PC-3 (cell line): Measurements from ENCODE around the gene TYMS. TPM values are rescaled to one million over a fixed set of nuclear protein-coding genes. Genes with fewer than 3 reads are reported as not detected.

ENCODE experiments used
- ATAC-seq: fragments of 200-7000 bp; cut with Tn5 transposase; 2 replicates; pipeline ENCODE4 v1.9.1; 2020; ENCODE audit warnings: mild to moderate bottlenecking, moderate library complexity
- BruUV-seq: library from RNA; stranded (reverse); fragments of 400-500 nt; replicated peaks from 2 replicates; lab custom pipeline; 2021; lab: Mats Ljungman, UMichigan
- CTCF ChIA-PET: fragments of 300-600 bp; sonication (Branson Sonifier 250); formaldehyde crosslinking; loops from one replicate; lab custom pipeline; 2022; ENCODE audit warnings: antibody characterized with exemption; lab: Charles Lee
- POLR2A ChIA-PET: fragments of 300-600 bp; sonication (Branson Sonifier 250); formaldehyde crosslinking; loops from one replicate; lab custom pipeline; 2022; ENCODE audit warnings: antibody characterized with exemption; ENCODE audit not compliant: unreplicated experiment; lab: Charles Lee
- DNase-seq: peaks from one replicate; pipeline ENCODE4 v3.0.0-alpha.2; 2015
- H2AFZ ChIP-seq: fragments of 300-600 bp; sonication (generic); 2 replicates; pipeline ENCODE4 v1.6.0; 2016; ENCODE audit warnings: antibody characterized with exemption, low read length
- H3F3A ChIP-seq: fragments of 300-600 bp; sonication (generic); one replicate; pipeline ENCODE4 v1.6.0; 2017; ENCODE audit warnings: antibody characterized with exemption, low read length, control low read depth, mild to moderate bottlenecking; ENCODE audit not compliant: unreplicated experiment
- H3K27ac ChIP-seq: fragments of 300-600 bp; sonication (generic); 2 replicates; pipeline ENCODE4 v1.5.1; 2016; ENCODE audit warnings: mild to moderate bottlenecking, low read length
- H3K27me3 ChIP-seq: fragments of 300-600 bp; sonication (generic); 2 replicates; pipeline ENCODE4 v1.6.1; 2016; ENCODE audit warnings: low read length, mixed read lengths
- H3K36me3 ChIP-seq: fragments of 300-600 bp; sonication (generic); 2 replicates; pipeline ENCODE4 v1.6.1; 2016; ENCODE audit warnings: low read depth, mixed run types, low read length, mixed read lengths
- H3K4me1 ChIP-seq: fragments of 300-600 bp; sonication (generic); 2 replicates; pipeline ENCODE4 v1.5.1; 2016; ENCODE audit warnings: low read length; ENCODE audit not compliant: insufficient read depth
- H3K4me2 ChIP-seq: fragments of 300-600 bp; sonication (generic); 2 replicates; pipeline ENCODE4 v1.6.0; 2016; ENCODE audit warnings: low read length
- H3K4me3 ChIP-seq: fragments of 300-600 bp; sonication (generic); 2 replicates; pipeline ENCODE4 v1.5.1; 2016; ENCODE audit warnings: mild to moderate bottlenecking, low read length, mixed read lengths
- H3K79me2 ChIP-seq: fragments of 300-600 bp; sonication (generic); 2 replicates; pipeline ENCODE4 v1.6.1; 2017; ENCODE audit warnings: low read length, mixed read lengths
- H3K9ac ChIP-seq: fragments of 300-600 bp; sonication (generic); 2 replicates; pipeline ENCODE4 v1.6.0; 2016; ENCODE audit warnings: mild to moderate bottlenecking, low read length
- H3K9me2 ChIP-seq: fragments of 300-600 bp; sonication (generic); replicated peaks from 2 replicates; pipeline ENCODE4 v1.6.1; 2016; ENCODE audit warnings: mixed run types, low read length, mixed read lengths
- H3K9me3 ChIP-seq: fragments of 300-600 bp; sonication (generic); 2 replicates; pipeline ENCODE4 v1.6.1; 2016; ENCODE audit warnings: low read length, mixed read lengths
- H4K20me1 ChIP-seq: fragments of 300-600 bp; sonication (generic); 2 replicates; pipeline ENCODE4 v1.6.1; 2016; ENCODE audit warnings: low read length, mixed read lengths
- CTCF ChIP-seq: fragments of 300-600 bp; sonication (generic); conservative IDR thresholded peaks from 2 replicates; pipeline ENCODE4 v1.5.1; 2017; ENCODE audit warnings: antibody characterized with exemption, low read depth, mild to moderate bottlenecking, low read length
- EZH2 ChIP-seq: fragments of 300-600 bp; sonication (generic); IDR thresholded peaks from one replicate; pipeline ENCODE4 v1.6.1; 2017; ENCODE audit warnings: antibody characterized with exemption, mild to moderate bottlenecking, low read length; ENCODE audit not compliant: unreplicated experiment
- EZH2phosphoT487 ChIP-seq: fragments of 300-600 bp; sonication (generic); IDR thresholded peaks from 2 replicates; pipeline ENCODE4 v1.6.1; 2018; ENCODE audit warnings: mild to moderate bottlenecking, antibody characterized with exemption, low read length, borderline replicate concordance
- intact Hi-C: fragments of 100-400 bp; cut with micrococcal nuclease; formaldehyde crosslinking; loops from 2 replicates; pipeline ENCODE4 v1.9.0; 2023
- total RNA-seq: library from RNA; depleted of rRNA; stranded (reverse); fragments of >200 nt; gene quantifications from 2 replicates; pipeline ENCODE4 v1.2.3, GENCODE V29; 2014

Gene TYMS
- total RNA-seq, 1 experiment from 2014 or later = 63.2 TPM

GRCh38 chr18:669077-669476 is 11.6 kb downstream of the TYMS start:
- no peaks in the 10 kb centered on the region for H3K27me3 ChIP-seq
- H4K20me1 ChIP-seq = 0 out of 2 replicates have a peak, but pooled peaks cover 25% of the 10 kb centered on the region
- DNase-seq (no peak), ATAC-seq (no peak)
- no peaks in the 10 kb centered on the region for H3K4me1 ChIP-seq
- no peaks in the 10 kb centered on the region for H3K9me2 ChIP-seq
- H2AFZ ChIP-seq = no peak overlapping the region
- no peak overlapping the region for H3K4me2 ChIP-seq
- POLR2A ChIA-PET = no interaction called here
- no peaks in the 10 kb centered on the region for H3K9me3 ChIP-seq
- CTCF ChIA-PET = no interaction called here
- intact Hi-C loops = no loop called here
- peaks cover 18% of the 10 kb centered on the region for H3K79me2 ChIP-seq
- H3K36me3 ChIP-seq = peaks cover 66% of the 10 kb centered on the region
- H3K4me3 ChIP-seq = no peak overlapping the region
- TF ChIP-seq EZH2 = no peak
- TF ChIP-seq CTCF = no peak
- no peak for TF ChIP-seq EZH2phosphoT487
- BruUV-seq = no TSS peak
- H3K27ac ChIP-seq = no peak overlapping the region
- no peak overlapping the region for H3K9ac ChIP-seq
- peaks cover 10% of the 10 kb centered on the region for H3F3A ChIP-seq

- Histone ChIP-seq H3K4me3 (no peak overlapping the region), H3K27ac (no peak overlapping the region), H4K20me1 (0 out of 2 replicates have a peak, but pooled peaks cover 25% of the 10 kb centered on the region), H3F3A (peaks cover 12% of the 10 kb centered on the region), H3K36me3 (peaks cover 77% of the 10 kb centered on the region), H3K4me1 (no peaks in the 10 kb centered on the region), H3K9me3 (no peaks in the 10 kb centered on the region), H3K9ac (no peak overlapping the region), H2AFZ (no peak overlapping the region), H3K27me3 (no peaks in the 10 kb centered on the region), H3K79me2 (peaks cover 18% of the 10 kb centered on the region), H3K9me2 (no peaks in the 10 kb centered on the region), H3K4me2 (no peak overlapping the region)
- TF ChIP-seq EZH2 (no peak), EZH2phosphoT487 (no peak), CTCF (no peak)
- DNase-seq = no peak
- ATAC-seq = no peak
- ChIA-PET CTCF (no interaction called here), POLR2A (no interaction called here)
- intact Hi-C loops = no loop called here
- no TSS peak for BruUV-seq
Observed at GRCh38 chr18:670522-670921, 13.1 kb downstream of the TYMS start.

- DNase-seq (no peak), ATAC-seq (no peak)
- Histone ChIP-seq H3K4me1 (no peaks in the 10 kb centered on the region), H2AFZ (no peak overlapping the region), H4K20me1 (0 out of 2 replicates have a peak, but pooled peaks cover 20% of the 10 kb centered on the region), H3K9me2 (no peaks in the 10 kb centered on the region), H3K4me3 (no peak overlapping the region), H3K27me3 (no peaks in the 10 kb centered on the region), H3K27ac (no peak overlapping the region), H3K36me3 (peaks cover 72% of the 10 kb centered on the region), H3F3A (peaks cover 12% of the 10 kb centered on the region), H3K9me3 (no peaks in the 10 kb centered on the region), H3K79me2 (peaks cover 13% of the 10 kb centered on the region), H3K4me2 (no peak overlapping the region), H3K9ac (no peak overlapping the region)
- ChIA-PET CTCF (no interaction called here), POLR2A (no interaction called here)
- TF ChIP-seq EZH2phosphoT487 (no peak), CTCF (no peak), EZH2 (no peak)
- intact Hi-C loops = no loop called here
- no TSS peak for BruUV-seq
Observed at GRCh38 chr18:671405-671804, 14.0 kb downstream of the TYMS start.
